Ureter (tissue), 1 donor: Measurements from ENCODE around the gene RPS16. TPM values are rescaled to one million over a fixed set of nuclear protein-coding genes. Genes with fewer than 3 reads are reported as not detected.

Experiments used
- DNase-seq: peaks from one replicate; pipeline ENCODE4 v3.0.0-alpha.2; 2020; ENCODE audit warnings: low spot score
- total RNA-seq: library from RNA; stranded (reverse); gene quantifications from one replicate; pipeline ENCODE4 v1.2.4, GENCODE V29; 2023
- donor health status: DM: yes; HTN: yes; CAD: no.

RPS16 gene
- total RNA-seq, 1 donor from 2014 or later, result 2,118 TPM

GRCh38 chr19:39388657-39389056 is 47.1 kb downstream of the RPS16 start:
- DNase-seq, result no peak

DNA sequence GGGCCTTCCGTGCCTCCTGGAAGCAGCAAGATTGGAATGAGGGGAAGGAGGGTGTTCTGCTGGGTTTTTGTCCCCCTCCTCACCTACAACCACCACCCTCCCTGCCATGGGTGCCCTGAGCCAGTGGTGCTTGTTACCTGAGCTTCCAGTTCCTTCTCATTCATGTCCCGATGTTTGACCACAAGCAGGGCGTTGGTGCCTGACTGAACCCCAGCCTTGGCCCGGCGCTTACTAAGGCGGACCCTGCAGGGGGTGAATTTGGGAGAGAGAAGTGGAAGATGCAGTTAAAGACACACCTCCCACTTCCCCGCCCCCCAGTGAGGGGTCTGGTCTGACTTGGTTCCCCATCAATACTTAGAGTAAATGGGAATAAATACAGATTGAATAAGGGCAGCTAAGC is 49.2 kb downstream of the RPS16 start:
- no peak for DNase-seq

DNA sequence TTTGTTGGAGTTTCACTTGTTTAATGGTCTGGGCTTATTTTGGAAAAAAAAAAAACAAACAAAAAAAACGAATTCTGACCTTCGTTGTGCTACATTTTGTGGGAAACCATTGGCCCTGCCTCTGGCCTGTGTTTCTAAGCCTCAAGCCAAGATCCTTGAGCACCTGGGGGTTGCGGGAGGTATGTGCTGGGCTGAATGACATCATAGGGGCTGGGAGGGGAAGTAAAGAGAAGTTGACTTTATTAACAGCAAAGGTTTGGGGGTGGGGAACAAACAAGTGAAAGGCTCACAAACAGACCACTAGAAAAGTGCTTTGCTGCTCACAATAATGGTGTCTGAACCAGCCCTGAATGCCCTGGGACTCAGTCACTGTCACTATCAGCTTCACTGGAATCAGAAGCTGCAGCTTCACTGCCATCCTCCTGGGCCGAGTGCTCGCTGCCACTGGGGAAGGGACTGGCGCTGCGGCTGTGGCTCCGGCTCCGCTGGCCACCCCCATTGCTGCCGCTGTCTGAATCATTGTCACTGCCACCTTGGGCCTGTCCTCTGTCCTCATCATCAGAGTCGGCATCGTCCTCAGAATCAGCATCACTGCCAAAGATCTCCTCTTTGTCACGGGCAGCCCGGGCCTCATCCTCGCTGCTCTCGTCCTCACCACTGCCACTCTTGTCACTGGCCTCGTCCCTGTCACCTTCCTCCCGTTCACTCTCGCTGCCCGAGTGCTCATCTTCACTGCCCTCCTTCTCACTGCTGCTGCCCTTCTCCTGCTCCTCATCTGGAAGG is 49.9 kb downstream of the RPS16 start:
- no peak for DNase-seq

DNA sequence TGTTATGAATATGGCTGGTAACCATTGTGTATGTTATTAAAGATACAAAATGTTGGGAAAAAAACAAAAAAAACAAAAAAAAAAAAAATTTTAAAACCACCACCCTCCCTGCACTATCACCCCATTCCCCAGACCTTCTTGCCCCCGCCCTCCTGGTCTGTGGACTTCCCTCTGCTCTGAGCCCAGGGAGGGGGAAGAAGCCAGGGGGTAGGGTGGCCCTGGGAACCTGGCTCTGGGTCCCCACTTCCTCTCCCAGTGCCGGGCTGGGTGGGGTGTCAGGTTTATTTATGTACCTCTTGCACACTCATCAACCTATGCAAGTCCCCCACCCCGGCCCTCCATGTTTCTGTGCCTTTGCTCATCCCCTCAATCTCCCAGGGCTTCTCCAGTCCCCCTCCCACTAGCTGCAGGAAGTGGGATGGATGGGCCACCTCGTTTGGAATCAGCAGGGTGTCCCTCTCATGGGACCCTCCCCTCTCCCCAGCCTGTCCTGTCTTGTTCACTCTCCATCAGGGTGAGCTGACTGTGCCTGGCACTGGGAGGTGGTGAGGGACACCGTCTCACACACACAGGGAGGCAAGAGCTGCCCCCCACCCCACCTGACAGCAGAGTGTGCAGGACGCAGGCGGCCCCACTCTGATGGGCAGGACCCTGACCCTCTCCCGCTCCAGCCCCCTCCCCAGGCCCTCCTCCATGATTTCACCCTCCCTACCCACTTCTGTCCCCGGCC is 50.7 kb downstream of the RPS16 start:
- no peak for DNase-seq

Other genes starting within 250 kb of the RPS16 start
- 18.4 TPM for gene NCCRP1, start 239.0 kb downstream of the RPS16 start, total RNA-seq
- gene SYCN, start 231.7 kb downstream of the RPS16 start, total RNA-seq, result not detected
- gene IFNL3, start 190.9 kb downstream of the RPS16 start, total RNA-seq, result not detected
- not detected for gene IFNL4, start 187.1 kb downstream of the RPS16 start, total RNA-seq
- not detected for gene IFNL2, start 167.6 kb downstream of the RPS16 start, total RNA-seq
- not detected for gene IFNL1, start 139.5 kb downstream of the RPS16 start, total RNA-seq
- 1.7 TPM for gene LRFN1, start 115.1 kb downstream of the RPS16 start, total RNA-seq
- 22.3 TPM for gene GMFG, start 99.9 kb downstream of the RPS16 start, total RNA-seq
- 104 TPM for gene SAMD4B, start 93.5 kb downstream of the RPS16 start, total RNA-seq
- gene PAF1, start 44.8 kb downstream of the RPS16 start, total RNA-seq, result 36.9 TPM
- 51.8 TPM for gene MED29, start 44.6 kb downstream of the RPS16 start, total RNA-seq
- gene ZFP36, start 29.1 kb downstream of the RPS16 start, total RNA-seq, result 230 TPM
- 38.8 TPM for gene PLEKHG2, start 23.3 kb downstream of the RPS16 start, total RNA-seq
- 121 TPM for gene SUPT5H, start 9.6 kb upstream of the RPS16 start, total RNA-seq
- gene TIMM50, start 44.9 kb upstream of the RPS16 start, total RNA-seq, result 64.9 TPM
- not detected for gene DLL3, start 63.0 kb upstream of the RPS16 start, total RNA-seq
- not detected for gene SELENOV, start 79.2 kb upstream of the RPS16 start, total RNA-seq
- 2.4 TPM for gene EID2B, start 96.9 kb upstream of the RPS16 start, total RNA-seq
- gene EID2, start 104.2 kb upstream of the RPS16 start, total RNA-seq, result 10.4 TPM
- not detected for gene LGALS13, start 166.6 kb upstream of the RPS16 start, total RNA-seq
- gene LGALS16, start 220.0 kb upstream of the RPS16 start, total RNA-seq, result not detected